ENCODE measurements around the gene PACS1.

Gene PACS1

GRCh38 chr11:66290330-66290621 lies 220.2 kb downstream of the PACS1 start:
- DNase-seq (ENCODE audit: low spot score): no peak

- no peak for DNase-seq (ENCODE audit: low spot score)
Measured at GRCh38 chr11:66291303-66291705, 221.2 kb downstream of the PACS1 start.

DNA sequence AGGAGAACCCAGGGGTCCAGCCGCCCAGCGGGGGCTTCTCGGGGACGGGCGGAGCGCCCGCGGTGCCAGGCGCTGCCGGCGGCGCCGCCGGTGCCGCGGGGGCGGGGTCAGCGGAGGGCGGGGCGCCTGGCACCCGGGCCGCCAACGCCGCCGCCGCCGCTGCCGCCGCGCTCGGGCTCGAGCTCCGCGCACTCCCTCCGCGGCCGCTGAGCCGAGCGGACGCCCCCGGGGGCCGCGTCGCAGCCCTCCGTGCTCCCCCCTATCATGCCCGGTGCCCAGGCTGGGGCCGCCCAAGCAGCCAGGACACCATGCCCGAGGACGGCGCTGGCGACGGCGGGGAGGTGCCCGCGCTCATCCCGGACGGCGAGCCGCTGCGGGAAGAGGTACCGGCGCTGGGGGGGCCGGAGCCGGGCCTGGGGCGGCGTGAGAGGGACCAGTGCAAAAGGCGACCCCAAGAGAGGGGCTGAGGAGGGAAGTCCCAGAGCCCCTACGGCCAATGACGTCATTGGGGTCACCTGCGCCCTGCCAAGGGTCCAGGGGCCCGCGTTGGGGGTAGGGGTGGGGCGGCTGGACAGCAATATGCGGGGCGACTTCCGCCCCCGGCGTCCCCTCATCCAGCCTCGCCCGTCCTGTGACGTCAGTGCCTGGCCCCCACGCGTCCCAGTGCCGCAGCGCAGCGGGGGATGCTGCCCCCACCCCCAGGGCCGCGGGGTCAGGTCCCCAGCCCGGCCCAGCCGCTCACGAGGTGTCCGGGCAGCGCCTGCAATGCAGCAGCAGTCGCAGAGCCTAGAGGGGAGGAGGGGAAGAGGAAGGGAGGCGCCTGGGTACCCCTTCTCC lies 221.9 kb downstream of the PACS1 start, which contains the start of gene TMEM151A:
Gene TMEM151A (plus strand): TSS at position 189 of the 837 bp plus-strand sequence. CDS start 120 bp downstream, at position 309.
- no peak for DNase-seq (ENCODE audit: low spot score)

DNA sequence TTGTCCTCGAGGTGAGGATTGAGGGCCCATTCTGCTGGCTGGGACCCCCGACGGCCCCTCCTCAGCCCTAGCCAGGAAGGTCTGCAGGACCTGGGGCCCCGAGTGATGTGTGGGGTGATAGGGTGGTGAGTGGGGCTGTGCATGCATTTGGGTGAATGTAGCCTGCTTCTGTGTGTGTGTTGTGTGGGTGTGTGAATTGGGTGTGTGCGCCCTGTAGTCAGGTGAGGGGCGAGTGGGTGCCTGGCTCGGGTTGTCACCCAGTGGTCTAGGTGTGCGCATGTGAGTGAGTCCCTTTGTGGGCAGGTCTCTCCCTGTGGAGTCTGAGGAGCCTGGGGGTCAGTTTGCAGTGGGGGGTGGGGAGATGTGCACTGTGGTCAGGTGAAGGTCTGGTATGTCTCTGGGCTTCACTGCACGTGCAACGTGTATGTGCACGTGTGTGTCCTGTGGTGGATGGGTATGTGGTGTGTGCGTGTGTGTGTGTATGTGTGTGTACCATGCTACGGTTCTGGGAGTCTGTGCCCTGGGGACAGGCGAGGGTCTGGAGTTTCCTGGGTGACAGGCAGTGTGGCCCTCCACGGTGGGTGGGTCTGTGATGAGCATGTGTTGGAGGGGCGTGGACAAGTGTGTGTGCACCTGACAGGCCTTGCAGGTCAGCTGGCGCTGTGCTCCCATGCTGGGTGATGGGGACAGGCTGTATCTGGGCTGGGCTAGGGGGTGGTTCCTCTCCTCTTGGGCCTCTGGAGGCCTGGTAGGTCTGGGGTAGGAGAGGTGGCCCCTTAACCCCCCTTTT lies 222.7 kb downstream of the PACS1 start:
- no peak for DNase-seq (ENCODE audit: low spot score)

GRCh38 chr11:66293352-66293751 lies 223.3 kb downstream of the PACS1 start:
- DNase-seq (ENCODE audit: low spot score): no peak

- no peak for DNase-seq (ENCODE audit: low spot score)
Measured at GRCh38 chr11:66293777-66294625, 223.9 kb downstream of the PACS1 start.
